Activated naive CD4-positive, alpha-beta T cell treated with anti-CD3 and anti-CD28 coated beads, Interleukin-2, amount 50 U/mL, for 72 hours (primary cell): Measurements from ENCODE around the gene CEMIP. TPM values are rescaled to one million over a fixed set of nuclear protein-coding genes. Genes with fewer than 3 reads are reported as not detected.

Experiments used
- ATAC-seq, 2 donors: fragments of 150-1000 bp; cut with Tn5 transposase; 2 replicates each; pipeline ENCODE4 v1.10.0; 2021; ENCODE audit warnings: mild to moderate bottlenecking in 2 of 2, moderate library complexity in 2 of 2
- DNase-seq, 2 donors: peaks; one replicate each; pipeline ENCODE4 v3.0.0; 2021 to 2022; ENCODE audit warnings: low spot score in 2 of 2
- H3K27ac Mint-ChIP-seq, 2 donors: one replicate each; pipeline ENCODE4 v1.8.0; 2022; ENCODE audit warnings: mild to moderate bottlenecking in 2 of 2, mixed read lengths in 2 of 2
- H3K36me3 Mint-ChIP-seq, 2 donors: one replicate each; pipeline ENCODE4 v1.8.0; 2022; ENCODE audit warnings: mixed read lengths in 2 of 2
- H3K9me3 Mint-ChIP-seq, 2 donors: one replicate each; pipeline ENCODE4 v1.8.0; 2022; ENCODE audit warnings: mixed read lengths in 2 of 2
- total RNA-seq, 2 donors: library from RNA; stranded (reverse); gene quantifications; one replicate each; pipeline ENCODE4 v1.2.3, GENCODE V29; 2022

CEMIP gene
- total RNA-seq, 2 donors from 2014 or later, result not detected

- DNase-seq (no peak), ATAC-seq (no peak)
- H3K27ac Mint-ChIP-seq, result no peak overlapping the region
- H3K9me3 Mint-ChIP-seq, result no peaks in the 10 kb centered on the region
- H3K36me3 Mint-ChIP-seq, result peaks cover 17 to 20% of the 10 kb centered on the region in 2 donors
Observed at GRCh38 chr15:80992006-80992405, 212.8 kb downstream of the CEMIP start.

GRCh38 chr15:80992441-80992840, 213.3 kb downstream of the CEMIP start:
- peaks cover 0 to 3% of the 10 kb centered on the region in 2 donors for H3K9me3 Mint-ChIP-seq
- DNase-seq (no peak), ATAC-seq (no peak)
- H3K36me3 Mint-ChIP-seq, result peaks cover 17 to 20% of the 10 kb centered on the region in 2 donors
- H3K27ac Mint-ChIP-seq, result no peak overlapping the region

DNA sequence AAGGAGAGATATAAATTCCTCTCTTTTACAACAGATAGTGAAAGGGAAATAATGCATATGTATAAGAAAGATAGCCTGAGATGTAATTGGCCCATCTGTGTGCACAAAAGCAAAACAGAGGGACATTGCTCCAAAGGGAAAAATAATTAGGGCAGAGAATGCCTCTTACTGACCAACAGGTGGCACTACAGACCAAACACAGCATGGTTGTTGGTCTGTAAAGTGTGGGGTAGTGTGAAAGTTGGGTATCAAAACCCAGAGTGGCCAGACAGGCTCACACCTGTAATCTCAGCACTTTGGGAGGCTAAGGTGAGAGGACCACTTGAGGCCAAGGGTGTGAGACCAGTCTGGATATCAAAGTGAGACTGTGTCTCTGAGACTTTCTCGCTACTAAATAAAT, 217.1 kb downstream of the CEMIP start:
- H3K36me3 Mint-ChIP-seq, result peaks cover 0 to 6% of the 10 kb centered on the region in 2 donors
- ATAC-seq, result no peak
- no peak overlapping the region for H3K27ac Mint-ChIP-seq
- no peak for DNase-seq
- peaks cover 0 to 6% of the 10 kb centered on the region in 2 donors for H3K9me3 Mint-ChIP-seq

GRCh38 chr15:80997692-80998091, 218.5 kb downstream of the CEMIP start:
- peaks cover 0 to 6% of the 10 kb centered on the region in 2 donors for H3K36me3 Mint-ChIP-seq
- ATAC-seq, result no peak
- DNase-seq, result no peak
- H3K9me3 Mint-ChIP-seq, result peaks cover 0 to 6% of the 10 kb centered on the region in 2 donors
- H3K27ac Mint-ChIP-seq, result no peak overlapping the region

DNA sequence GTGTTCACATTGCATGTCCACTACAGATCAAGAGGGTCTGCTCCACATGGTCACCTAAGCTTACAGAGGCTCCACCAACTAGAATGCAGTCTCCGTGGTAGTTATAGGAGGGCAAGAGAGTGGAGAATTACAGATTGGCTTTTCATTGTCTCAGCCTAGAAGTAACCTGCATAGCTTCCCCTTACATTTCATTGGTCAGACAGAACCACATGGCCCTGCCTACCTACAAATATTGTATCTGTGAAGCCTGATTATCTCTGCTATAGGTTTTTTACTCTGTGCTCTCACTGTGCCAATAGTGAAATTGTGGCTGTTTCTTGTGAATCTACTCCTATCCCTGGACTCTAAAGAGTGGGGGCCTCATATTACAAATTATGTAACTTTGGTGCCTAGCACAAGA, 219.1 kb downstream of the CEMIP start:
- Mint-ChIP-seq H3K36me3 (peaks cover under 1 to 6% of the 10 kb centered on the region in 2 donors), H3K9me3 (peaks cover 0 to 6% of the 10 kb centered on the region in 2 donors), H3K27ac (no peak overlapping the region)
- ATAC-seq (no peak), DNase-seq (no peak)

DNA sequence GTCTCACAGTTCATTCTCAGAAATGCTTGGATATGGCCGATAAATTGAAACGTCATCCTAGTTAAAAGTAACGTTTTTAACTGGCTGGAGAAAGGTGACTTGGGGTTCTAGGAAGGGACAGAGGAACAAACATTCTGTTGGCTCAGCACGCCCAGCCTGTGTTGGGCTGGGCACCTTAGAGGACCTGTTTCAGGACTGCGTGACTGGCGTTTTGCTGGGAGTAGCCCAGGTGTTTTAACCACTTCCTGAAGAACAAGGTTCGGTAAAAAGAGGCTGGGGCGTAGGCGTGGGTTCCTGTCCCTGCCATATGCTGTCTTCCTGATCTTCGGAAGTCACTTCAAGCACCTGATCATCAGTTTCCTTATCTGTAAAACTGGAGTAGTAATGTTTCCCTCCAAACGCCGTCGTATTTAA, 220.5 kb downstream of the CEMIP start:
- Mint-ChIP-seq H3K36me3 (peaks cover 4 to 6% of the 10 kb centered on the region in 2 donors), H3K9me3 (peaks cover 0 to 6% of the 10 kb centered on the region in 2 donors), H3K27ac (peak overlapping the region; percentile 92 to 98)
- DNase-seq (peak; percentile 38 to 71), ATAC-seq (peak; percentile 23)

GRCh38 chr15:81000144-81000623, 221.0 kb downstream of the CEMIP start:
- ATAC-seq, result no peak
- Mint-ChIP-seq H3K9me3 (peaks cover 0 to 6% of the 10 kb centered on the region in 2 donors), H3K36me3 (peaks cover 4 to 6% of the 10 kb centered on the region in 2 donors), H3K27ac (peak overlapping the region; percentile 92 to 98)
- DNase-seq, result no peak

GRCh38 chr15:81000624-81001151, 221.5 kb downstream of the CEMIP start, which contains the start of gene TLNRD1:
Gene TLNRD1 (plus strand): TSS chr15:81000923. CDS start chr15:81002272, 1,349 bp downstream.
- DNase-seq (peak; percentile 75 to 88), ATAC-seq (peak; percentile 81)
- H3K27ac Mint-ChIP-seq, result peak within 1 kb of the TSS; percentile 92 to 98
- peaks cover 0 to 6% of the 10 kb centered on the region in 2 donors for H3K9me3 Mint-ChIP-seq
- peaks cover 4 to 6% of the 10 kb centered on the region in 2 donors for H3K36me3 Mint-ChIP-seq

Other genes with a start within 250 kb of the CEMIP start
- 1 to 10 TPM; 7.2 to 7.8 TPM for gene ABHD17C, start 84.1 kb upstream of the CEMIP start, total RNA-seq
- 10 to 100 TPM; 15.8 to 21.8 TPM for gene MESD, start 210.4 kb downstream of the CEMIP start, total RNA-seq
- gene TLNRD1, start 221.6 kb downstream of the CEMIP start, total RNA-seq, result 10 to 100 TPM in 1 of 2 donors, 1 to 10 TPM in 1; 9.4 to 15.7 TPM